Naive thymus-derived CD8-positive, alpha-beta T cell (primary cell): ENCODE results near the gene BRPF1. TPM values are rescaled to one million over a fixed set of nuclear protein-coding genes. Genes with fewer than 3 reads are reported as not detected.

Experiments used
- ATAC-seq, 2 donors: fragments of 150-1000 bp; cut with Tn5 transposase in 1 of 2; sonication (Bioruptor Pico), chemical (Tn5 transposase) in 1 of 2; 1 replicate in 1 of 2; 2 replicates in 1 of 2; pipeline ENCODE4 v1.10.0; 2021; ENCODE audit warnings: mild to moderate bottlenecking in 2 of 2, moderate library complexity in 2 of 2
- POLR2A ChIA-PET: fragments of 350-600 bp; sonication (Branson Sonifier 250); formaldehyde crosslinking; loops from one replicate; lab custom pipeline; 2021; ENCODE audit warnings: antibody characterized with exemption; lab: Charles Lee
- DNase-seq, 10 donors: peaks; one replicate each; pipeline versions ENCODE4 v3.0.0 to v3.0.0-alpha.2; 2020 to 2022
- H3K27ac Mint-ChIP-seq, 10 donors: one replicate each; pipeline ENCODE4 v1.8.0; 2020 to 2022; ENCODE audit warnings: mild to moderate bottlenecking in 10 of 10, mixed read lengths in 10 of 10, moderate library complexity in 4 of 10, inconsistent platforms in 1 of 10
- H3K27me3 Mint-ChIP-seq, 5 donors: one replicate each; pipeline ENCODE4 v1.8.0; 2021 to 2022; ENCODE audit warnings: mixed read lengths in 5 of 5
- H3K36me3 Mint-ChIP-seq, 3 donors: one replicate each; pipeline ENCODE4 v1.8.0; 2020 to 2022; ENCODE audit warnings: mixed read lengths in 3 of 3, mild to moderate bottlenecking in 2 of 3, inconsistent platforms in 1 of 3
- H3K4me1 Mint-ChIP-seq, 4 donors: one replicate each; pipeline ENCODE4 v1.8.0; 2021 to 2022; ENCODE audit warnings: mixed read lengths in 4 of 4
- H3K4me3 Mint-ChIP-seq, 10 donors: one replicate each; pipeline ENCODE4 v1.8.0; 2020 to 2022; ENCODE audit warnings: mild to moderate bottlenecking in 10 of 10, mixed read lengths in 10 of 10, moderate library complexity in 6 of 10, inconsistent platforms in 1 of 10
- H3K9me3 Mint-ChIP-seq, 9 donors: one replicate each; pipeline ENCODE4 v1.8.0; 2020 to 2022; ENCODE audit warnings: mixed read lengths in 9 of 9, mild to moderate bottlenecking in 3 of 9, inconsistent platforms in 1 of 9, moderate library complexity in 1 of 9
- polyA plus RNA-seq, 3 donors: library from polyadenylated mRNA; unstranded; fragments of 300-500 nt; fragmentation: Illumina TruSeq; gene quantifications; one replicate each; pipeline ENCODE4 v1.2.3, GENCODE V29; 2021
- total RNA-seq, 8 experiments: library from RNA in 2 of 8; stranded (reverse) in 2 of 8; gene quantifications; one replicate each; pipeline ENCODE4 v1.2.3 and lab custom pipeline; 2021 to 2026

BRPF1 gene
- total and polyA plus RNA-seq, 5 experiments from 2014 or later = 8.8 to 43.9 (median 24.9) TPM

GRCh38 chr3:9778143-9779074, 46.9 kb downstream of the BRPF1 start:
- DNase-seq = no peak
- peaks cover 0 to 20% (median 6%) of the 10 kb centered on the region in 3 donors for H3K36me3 Mint-ChIP-seq
- H3K27ac Mint-ChIP-seq = peak overlapping the region in 4 of 10 donors; percentile 14 to 90 (median 58)
- ATAC-seq = no peak
- POLR2A ChIA-PET = interaction anchor here (1.6 kb wide), 1 partner anchor 15 kb away, joined by 5 read pairs; the partner anchor contains the start of genes ARPC4 and TADA3
- H3K4me3 Mint-ChIP-seq = peak overlapping the region in 4 of 10 donors; percentile 51 to 84 (median 71)
- H3K27me3 Mint-ChIP-seq = no peaks in the 10 kb centered on the region
- peaks cover 35 to 65% (median 63%) of the 10 kb centered on the region in 4 donors for H3K4me1 Mint-ChIP-seq
- H3K9me3 Mint-ChIP-seq = no peaks in the 10 kb centered on the region

- ATAC-seq = no peak
- H3K4me1 Mint-ChIP-seq = peaks cover 35 to 65% (median 63%) of the 10 kb centered on the region in 4 donors
- POLR2A ChIA-PET = no interaction called here
- peak overlapping the region in 5 of 10 donors; percentile 36 to 90 (median 73) for H3K27ac Mint-ChIP-seq
- H3K27me3 Mint-ChIP-seq = no peaks in the 10 kb centered on the region
- peaks cover 0 to 24% (median 9%) of the 10 kb centered on the region in 3 donors for H3K36me3 Mint-ChIP-seq
- peak overlapping the region in 9 of 10 donors; percentile 44 to 84 (median 71) for H3K4me3 Mint-ChIP-seq
- no peaks in the 10 kb centered on the region for H3K9me3 Mint-ChIP-seq
- no peak for DNase-seq
These were observed 47.6 kb downstream of the BRPF1 start for GRCh38 chr3:9779075-9779593.

GRCh38 chr3:9779721-9780457, 48.4 kb downstream of the BRPF1 start:
- no peaks in the 10 kb centered on the region for H3K27me3 Mint-ChIP-seq
- H3K27ac Mint-ChIP-seq = peak overlapping the region; percentile 36 to 90 (median 74)
- peak overlapping the region; percentile 42 to 84 (median 71) for H3K4me3 Mint-ChIP-seq
- DNase-seq (peak in 5 of 10 donors; percentile 25 to 60 (median 56)), ATAC-seq (peak; percentile 86 to 91)
- peaks cover 0 to 31% (median 9%) of the 10 kb centered on the region in 3 donors for H3K36me3 Mint-ChIP-seq
- peaks cover 35 to 65% (median 63%) of the 10 kb centered on the region in 4 donors for H3K4me1 Mint-ChIP-seq
- no peaks in the 10 kb centered on the region for H3K9me3 Mint-ChIP-seq
- POLR2A ChIA-PET = interaction anchor here (0.6 to 2.8 kb wide), 6 partner anchors 11 to 1490 kb away, joined by 3 to 18 read pairs (median 4); partner anchors contain the start of genes ARPC4, TADA3 and TTLL3

- POLR2A ChIA-PET = interaction anchor here (0.5 to 2.8 kb wide), 6 partner anchors 10 to 965 kb away, joined by 3 to 18 read pairs (median 5); partner anchors contain the start of genes ARPC4 and TADA3
- Mint-ChIP-seq H3K4me3 (peak overlapping the region; percentile 42 to 84 (median 71)), H3K9me3 (no peaks in the 10 kb centered on the region), H3K4me1 (peaks cover 35 to 65% (median 63%) of the 10 kb centered on the region in 4 donors), H3K27me3 (no peaks in the 10 kb centered on the region), H3K27ac (peak overlapping the region in 8 of 10 donors; percentile 36 to 90 (median 80)), H3K36me3 (peaks cover 0 to 36% (median 11%) of the 10 kb centered on the region in 3 donors)
- DNase-seq = no peak
- ATAC-seq = no peak
These were observed 48.9 kb downstream of the BRPF1 start for GRCh38 chr3:9780458-9780812.

GRCh38 chr3:9780910-9781309, 49.4 kb downstream of the BRPF1 start:
- Mint-ChIP-seq H3K36me3 (peaks cover 0 to 41% (median 13%) of the 10 kb centered on the region in 3 donors), H3K4me3 (peak overlapping the region in 8 of 10 donors; percentile 42 to 84 (median 72)), H3K27me3 (no peaks in the 10 kb centered on the region), H3K4me1 (peaks cover 38 to 65% (median 63%) of the 10 kb centered on the region in 4 donors), H3K9me3 (no peaks in the 10 kb centered on the region), H3K27ac (peak overlapping the region in 7 of 10 donors; percentile 13 to 90 (median 37))
- DNase-seq = no peak
- POLR2A ChIA-PET = interaction anchor here (0.5 to 2.8 kb wide), 4 partner anchors 12 to 44 kb away, joined by 3 to 18 read pairs (median 6); partner anchors contain the start of genes ARPC4 and TADA3
- ATAC-seq = no peak

GRCh38 chr3:9781551-9781950, 50.0 kb downstream of the BRPF1 start:
- no peaks in the 10 kb centered on the region for H3K9me3 Mint-ChIP-seq
- no peak for ATAC-seq
- POLR2A ChIA-PET = interaction anchor here (0.7 to 2.8 kb wide), 4 partner anchors 11 to 49 kb away, joined by 3 to 18 read pairs (median 6); partner anchors contain the start of genes ARPC4 and TADA3
- no peak for DNase-seq
- peak overlapping the region in 3 of 10 donors; percentile 32 to 74 (median 45) for H3K4me3 Mint-ChIP-seq
- H3K36me3 Mint-ChIP-seq = peaks cover 0 to 47% (median 18%) of the 10 kb centered on the region in 3 donors
- no peaks in the 10 kb centered on the region for H3K27me3 Mint-ChIP-seq
- H3K4me1 Mint-ChIP-seq = peaks cover 34 to 63% (median 58%) of the 10 kb centered on the region in 4 donors
- peak overlapping the region in 4 of 10 donors; percentile 0 to 90 (median 74) for H3K27ac Mint-ChIP-seq

- ATAC-seq = no peak
- peaks cover 33 to 61% (median 57%) of the 10 kb centered on the region in 4 donors for H3K4me1 Mint-ChIP-seq
These were observed 50.6 kb downstream of the BRPF1 start for GRCh38 chr3:9781978-9782603.

GRCh38 chr3:9782770-9783169, 51.2 kb downstream of the BRPF1 start:
- Mint-ChIP-seq H3K4me3 (no peak overlapping the region), H3K9me3 (no peaks in the 10 kb centered on the region), H3K27me3 (no peaks in the 10 kb centered on the region), H3K27ac (peak overlapping the region in 1 of 10 donors; percentile 82), H3K36me3 (peaks cover 5 to 58% (median 24%) of the 10 kb centered on the region in 3 donors), H3K4me1 (peaks cover 33 to 61% (median 58%) of the 10 kb centered on the region in 4 donors)
- DNase-seq (peak in 1 of 10 donors; percentile 12), ATAC-seq (no peak)
- POLR2A ChIA-PET = interaction anchor here (0.7 kb wide), 1 partner anchor 20 kb away, joined by 3 read pairs; no protein-coding TSS in a partner anchor

More at GRCh38 chr3:9781978-9782603, 50.6 kb downstream of the BRPF1 start:
- POLR2A ChIA-PET = interaction anchor here (0.7 to 2.8 kb wide), 4 partner anchors 11 to 50 kb away, joined by 3 to 18 read pairs (median 6); partner anchors contain the start of genes ARPC4 and TADA3
- no peak for DNase-seq
- H3K9me3 Mint-ChIP-seq = no peaks in the 10 kb centered on the region
- H3K4me3 Mint-ChIP-seq = peak overlapping the region in 1 of 10 donors; percentile 53
- H3K27me3 Mint-ChIP-seq = no peaks in the 10 kb centered on the region
- peak overlapping the region in 5 of 10 donors; percentile 3 to 82 (median 31) for H3K27ac Mint-ChIP-seq
- H3K36me3 Mint-ChIP-seq = peaks cover 0 to 51% (median 19%) of the 10 kb centered on the region in 3 donors

- H3K36me3 Mint-ChIP-seq = peaks cover 6 to 63% (median 27%) of the 10 kb centered on the region in 3 donors
- no peak overlapping the region for H3K27ac Mint-ChIP-seq
- no peaks in the 10 kb centered on the region for H3K9me3 Mint-ChIP-seq
- ATAC-seq (no peak), DNase-seq (no peak)
- H3K4me3 Mint-ChIP-seq = no peak overlapping the region
- H3K4me1 Mint-ChIP-seq = peaks cover 29 to 51% (median 50%) of the 10 kb centered on the region in 4 donors
- no peaks in the 10 kb centered on the region for H3K27me3 Mint-ChIP-seq
- POLR2A ChIA-PET = interaction anchor here (0.7 kb wide), 1 partner anchor 23 kb away, joined by 3 read pairs; no protein-coding TSS in a partner anchor
These were observed 52.4 kb downstream of the BRPF1 start for GRCh38 chr3:9783954-9784353.

GRCh38 chr3:9784965-9785364, 53.4 kb downstream of the BRPF1 start:
- peaks cover 21 to 50% (median 45%) of the 10 kb centered on the region in 4 donors for H3K4me1 Mint-ChIP-seq
- peaks cover 9 to 73% (median 32%) of the 10 kb centered on the region in 3 donors for H3K36me3 Mint-ChIP-seq
- H3K27me3 Mint-ChIP-seq = no peaks in the 10 kb centered on the region
- no peaks in the 10 kb centered on the region for H3K9me3 Mint-ChIP-seq
- H3K4me3 Mint-ChIP-seq = no peak overlapping the region
- no peak for ATAC-seq
- H3K27ac Mint-ChIP-seq = no peak overlapping the region
- no peak for DNase-seq
- POLR2A ChIA-PET = interaction anchor here (1.5 kb wide), 1 partner anchor 107 kb away, joined by 5 read pairs; no protein-coding TSS in a partner anchor

GRCh38 chr3:9785602-9786001, 54.1 kb downstream of the BRPF1 start:
- H3K4me1 Mint-ChIP-seq = peaks cover 20 to 50% (median 45%) of the 10 kb centered on the region in 4 donors
- H3K9me3 Mint-ChIP-seq = no peaks in the 10 kb centered on the region
- no peak overlapping the region for H3K4me3 Mint-ChIP-seq
- POLR2A ChIA-PET = interaction anchor here (1.5 kb wide), 1 partner anchor 106 kb away, joined by 5 read pairs; no protein-coding TSS in a partner anchor
- H3K27me3 Mint-ChIP-seq = no peaks in the 10 kb centered on the region
- DNase-seq (no peak), ATAC-seq (no peak)
- H3K27ac Mint-ChIP-seq = peak overlapping the region in 1 of 10 donors; percentile 17
- peaks cover 13 to 79% (median 36%) of the 10 kb centered on the region in 3 donors for H3K36me3 Mint-ChIP-seq
